Measurements from ENCODE around the gene TRIM14. TPM values are rescaled to one million over a fixed set of nuclear protein-coding genes. Genes with fewer than 3 reads are reported as not detected.

Gene TRIM14
- total and polyA plus RNA-seq, 10 of the 15 experiments (the other 5 are each of a cell fraction or from before 2014, with no cell fraction given), result 8.6 to 53.3 (median 35.7) TPM

DNA sequence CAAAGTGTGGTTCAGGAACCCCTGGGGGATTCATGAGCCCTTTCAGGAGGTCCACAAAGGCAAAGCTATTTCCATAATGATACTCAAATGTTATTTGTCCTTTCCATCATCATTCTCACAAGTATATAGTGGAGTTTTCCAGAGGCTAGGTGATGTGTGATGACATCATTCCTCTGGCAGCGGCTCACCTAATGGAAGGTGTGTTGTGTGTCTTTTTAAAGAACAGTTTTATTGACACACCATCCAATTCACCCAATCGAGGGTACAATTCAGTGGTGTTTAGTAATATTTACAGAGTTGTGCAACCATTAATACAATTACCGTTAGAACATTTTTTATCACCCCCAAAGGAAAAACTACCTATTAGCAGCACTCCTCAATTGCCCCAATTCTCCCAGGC, 52.8 kb downstream of the TRIM14 start:
- Histone ChIP-seq H3K79me2 (ENCODE audit: control insufficient read depth, insufficient read depth, low read length) (peaks cover 4% of the 10 kb centered on the region), H3K4me3 (no peak overlapping the region), H3K4me2 (ENCODE audit: control insufficient read depth, insufficient read depth) (no peak overlapping the region), H4K20me1 (ENCODE audit: control insufficient read depth, insufficient read depth) (no peaks in the 10 kb centered on the region), H3K9ac (ENCODE audit: control insufficient read depth, insufficient read depth, low read length) (no peak overlapping the region), H3K36me3 (ENCODE audit: control insufficient read depth in 2 of 2, insufficient read depth in 2 of 2, low read length in 1 of 2) (peaks cover 3 to 21% of the 10 kb centered on the region in 2 experiments), H3K9me3 (replicated peaks; ENCODE audit: control insufficient read depth, insufficient read depth, low read length) (no peaks in the 10 kb centered on the region), H3K27ac (ENCODE audit: control insufficient read depth, insufficient read depth) (no peak overlapping the region), H3K27me3 (replicated peaks in 1 of 2; ENCODE audit: control insufficient read depth in 2 of 2, insufficient read depth in 2 of 2, low read length in 1 of 2) (no peaks in the 10 kb centered on the region), H3K4me1 (ENCODE audit: control insufficient read depth, insufficient read depth, low read length) (0 out of 2 replicates have a peak, but pooled peaks cover 3% of the 10 kb centered on the region), H2AFZ (ENCODE audit: control insufficient read depth, low read depth, low read length) (no peak overlapping the region)
- ChIA-PET CTCF (no interaction called here), POLR2A (no interaction called here), SMC1A (ENCODE audit: uncharacterized antibody, unreplicated experiment) (interaction anchor here (1.3 to 1.9 kb wide), 2 partner anchors 21 to 142 kb away, joined by 4 to 5 read pairs; no protein-coding TSS in a partner anchor), RAD21 (ENCODE audit: unreplicated experiment) (no interaction called here)
- no peak for ATAC-seq
- no peak for FAIRE-seq
- BruUV-seq (replicated peaks), result TSS peak; percentile 16
- WGBS (ENCODE audit: insufficient coverage, insufficient replicate concordance, low lambda C conversion rate, missing lambda C conversion rate), result 70% methylated on average over 3 of the region's 3 CpGs
- intact Hi-C loops (cut with micrococcal nuclease; ENCODE audit: unreplicated experiment), result no loop called here
- TF ChIP-seq, protein P1, sequence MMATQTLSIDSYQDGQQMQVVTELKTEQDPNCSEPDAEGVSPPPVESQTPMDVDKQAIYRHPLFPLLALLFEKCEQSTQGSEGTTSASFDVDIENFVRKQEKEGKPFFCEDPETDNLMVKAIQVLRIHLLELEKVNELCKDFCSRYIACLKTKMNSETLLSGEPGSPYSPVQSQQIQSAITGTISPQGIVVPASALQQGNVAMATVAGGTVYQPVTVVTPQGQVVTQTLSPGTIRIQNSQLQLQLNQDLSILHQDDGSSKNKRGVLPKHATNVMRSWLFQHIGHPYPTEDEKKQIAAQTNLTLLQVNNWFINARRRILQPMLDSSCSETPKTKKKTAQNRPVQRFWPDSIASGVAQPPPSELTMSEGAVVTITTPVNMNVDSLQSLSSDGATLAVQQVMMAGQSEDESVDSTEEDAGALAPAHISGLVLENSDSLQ (IDR thresholded peaks at IDR 0.05), result no peak
- no peak for TF ChIP-seq MYC (IDR thresholded peaks at IDR 0.05; ENCODE audit: insufficient read depth, insufficient read length, insufficient replicate concordance, low read length, severe bottlenecking)
- TF ChIP-seq ZNF207 (IDR thresholded peaks at IDR 0.05; ENCODE audit: borderline replicate concordance), result no peak
- TF ChIP-seq, protein P2, sequence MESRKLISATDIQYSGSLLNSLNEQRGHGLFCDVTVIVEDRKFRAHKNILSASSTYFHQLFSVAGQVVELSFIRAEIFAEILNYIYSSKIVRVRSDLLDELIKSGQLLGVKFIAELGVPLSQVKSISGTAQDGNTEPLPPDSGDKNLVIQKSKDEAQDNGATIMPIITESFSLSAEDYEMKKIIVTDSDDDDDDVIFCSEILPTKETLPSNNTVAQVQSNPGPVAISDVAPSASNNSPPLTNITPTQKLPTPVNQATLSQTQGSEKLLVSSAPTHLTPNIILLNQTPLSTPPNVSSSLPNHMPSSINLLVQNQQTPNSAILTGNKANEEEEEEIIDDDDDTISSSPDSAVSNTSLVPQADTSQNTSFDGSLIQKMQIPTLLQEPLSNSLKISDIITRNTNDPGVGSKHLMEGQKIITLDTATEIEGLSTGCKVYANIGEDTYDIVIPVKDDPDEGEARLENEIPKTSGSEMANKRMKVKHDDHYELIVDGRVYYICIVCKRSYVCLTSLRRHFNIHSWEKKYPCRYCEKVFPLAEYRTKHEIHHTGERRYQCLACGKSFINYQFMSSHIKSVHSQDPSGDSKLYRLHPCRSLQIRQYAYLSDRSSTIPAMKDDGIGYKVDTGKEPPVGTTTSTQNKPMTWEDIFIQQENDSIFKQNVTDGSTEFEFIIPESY (IDR thresholded peaks at IDR 0.05), result no peak
- no peak for TF ChIP-seq RCOR1 (conservative IDR thresholded peaks at IDR 0.05; ENCODE audit: low read depth, low read length)
- TF ChIP-seq, protein P3, sequence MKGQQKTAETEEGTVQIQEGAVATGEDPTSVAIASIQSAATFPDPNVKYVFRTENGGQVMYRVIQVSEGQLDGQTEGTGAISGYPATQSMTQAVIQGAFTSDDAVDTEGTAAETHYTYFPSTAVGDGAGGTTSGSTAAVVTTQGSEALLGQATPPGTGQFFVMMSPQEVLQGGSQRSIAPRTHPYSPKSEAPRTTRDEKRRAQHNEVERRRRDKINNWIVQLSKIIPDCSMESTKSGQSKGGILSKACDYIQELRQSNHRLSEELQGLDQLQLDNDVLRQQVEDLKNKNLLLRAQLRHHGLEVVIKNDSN (IDR thresholded peaks at IDR 0.05; ENCODE audit: borderline replicate concordance, extremely low read length, insufficient read depth, low read depth, low read length), result no peak
- TF ChIP-seq GATAD2B (conservative IDR thresholded peaks at IDR 0.05; ENCODE audit: low read depth), result no peak
- TF ChIP-seq, protein P4, sequence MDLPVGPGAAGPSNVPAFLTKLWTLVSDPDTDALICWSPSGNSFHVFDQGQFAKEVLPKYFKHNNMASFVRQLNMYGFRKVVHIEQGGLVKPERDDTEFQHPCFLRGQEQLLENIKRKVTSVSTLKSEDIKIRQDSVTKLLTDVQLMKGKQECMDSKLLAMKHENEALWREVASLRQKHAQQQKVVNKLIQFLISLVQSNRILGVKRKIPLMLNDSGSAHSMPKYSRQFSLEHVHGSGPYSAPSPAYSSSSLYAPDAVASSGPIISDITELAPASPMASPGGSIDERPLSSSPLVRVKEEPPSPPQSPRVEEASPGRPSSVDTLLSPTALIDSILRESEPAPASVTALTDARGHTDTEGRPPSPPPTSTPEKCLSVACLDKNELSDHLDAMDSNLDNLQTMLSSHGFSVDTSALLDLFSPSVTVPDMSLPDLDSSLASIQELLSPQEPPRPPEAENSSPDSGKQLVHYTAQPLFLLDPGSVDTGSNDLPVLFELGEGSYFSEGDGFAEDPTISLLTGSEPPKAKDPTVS (IDR thresholded peaks at IDR 0.05; ENCODE audit: low read depth, low read length), result no peak
- TF ChIP-seq ZBED1 (IDR thresholded peaks at IDR 0.05; ENCODE audit: borderline replicate concordance), result no peak
- in situ Hi-C loops (cut with MboI), result loop anchor here (25.0 kb wide), 1 partner anchor 721 kb away; the partner anchor contains the start of gene ANKS6
- no peak for DNase-seq (ENCODE audit: low read depth, low spot score)
